GM19043 (cell line): ENCODE measurements around the gene PRPH2.
"Not testable (repeated sequence)": the region's sequence is repeated elsewhere in the genome, so short reads cannot be mapped to it uniquely, and the experiment has no call there.

Experiments used
- ATAC-seq: cut with Tn5 transposase; IDR thresholded peaks from one replicate; pipeline ENCODE4 v1.9.1; 2021; ENCODE audit warnings: low read depth; ENCODE audit not compliant: unreplicated experiment

The PRPH2 gene

DNA sequence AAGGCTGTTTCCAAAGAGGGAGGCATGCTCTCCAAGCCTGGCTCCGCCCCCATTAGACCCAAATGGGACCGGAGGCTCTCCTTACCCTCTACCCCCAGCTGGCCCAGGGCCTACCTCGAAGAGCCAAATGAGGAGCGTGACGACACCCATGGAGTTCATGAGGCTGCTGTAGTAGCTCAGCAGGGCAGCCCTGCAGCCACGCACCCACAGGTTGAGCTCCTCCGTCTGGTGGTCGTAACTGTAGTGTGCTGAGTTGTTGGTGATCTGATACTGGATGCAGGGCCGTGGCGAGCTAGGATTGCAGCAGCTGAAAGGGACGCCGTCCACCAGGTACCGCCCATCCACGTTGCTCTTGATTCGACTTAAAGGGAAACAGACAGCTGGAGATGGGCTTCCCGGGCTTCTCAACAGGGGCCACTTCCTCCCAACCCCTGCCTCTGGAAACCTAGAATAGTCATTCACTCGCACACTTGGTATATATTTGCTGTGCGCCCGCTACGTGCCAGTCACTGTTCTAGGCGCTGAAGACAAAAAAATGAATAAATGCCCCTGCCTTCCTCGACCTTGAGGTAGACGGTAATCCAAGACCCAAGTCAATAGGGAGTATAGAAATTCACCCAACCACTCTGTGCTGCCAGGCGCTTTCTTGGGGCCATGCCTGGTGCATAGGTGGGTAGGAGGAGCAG lies 18.0 kb downstream of the PRPH2 start:
- ATAC-seq = no peak

DNA sequence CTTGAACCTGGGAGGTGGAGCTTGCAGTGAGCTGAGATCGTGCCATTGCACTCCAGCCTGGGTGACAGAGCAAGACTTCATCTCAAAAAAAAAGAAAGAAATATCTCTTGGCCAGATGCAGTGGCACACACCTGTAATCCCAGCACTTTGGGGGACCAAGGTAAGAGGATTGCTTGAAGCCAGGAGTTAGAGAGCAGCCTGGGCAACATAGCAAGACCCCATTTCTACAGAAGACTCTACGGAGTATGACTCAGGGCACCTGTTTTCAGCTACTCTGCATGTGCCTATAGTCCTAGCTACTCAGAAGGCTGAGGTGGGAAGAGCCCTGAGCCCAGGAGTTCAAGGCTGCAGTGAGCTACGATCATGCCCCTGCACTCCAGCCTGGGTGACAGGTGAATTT lies 19.6 kb downstream of the PRPH2 start:
- ATAC-seq = not testable (repeated sequence)

GRCh38 chr6:42702200-42702599 lies 20.2 kb downstream of the PRPH2 start:
- ATAC-seq = no peak

DNA sequence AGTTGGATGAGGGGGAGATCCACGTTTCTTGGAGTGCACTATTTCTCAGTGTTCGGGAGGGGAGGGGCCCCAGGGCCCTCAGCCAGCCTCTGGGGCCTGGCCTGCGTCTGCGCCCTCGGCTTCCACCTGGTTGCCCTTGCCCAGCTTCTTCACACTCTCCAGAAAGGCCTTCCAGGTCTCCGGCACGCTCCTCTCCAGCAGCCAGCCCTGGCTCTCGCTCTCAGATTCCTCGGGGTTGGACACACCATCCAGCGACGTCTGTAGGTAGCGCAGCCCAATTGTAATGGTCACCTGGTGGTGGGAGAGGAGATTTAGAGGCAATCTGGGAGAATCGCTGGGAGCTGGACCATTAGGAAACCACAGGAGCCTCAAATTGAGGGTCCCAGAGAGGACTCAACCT lies 24.2 kb downstream of the PRPH2 start:
- ATAC-seq = no peak

- ATAC-seq = no peak
Observed at GRCh38 chr6:42697268-42697655, 25.1 kb downstream of the PRPH2 start.

- no peak for ATAC-seq
Observed at GRCh38 chr6:42696526-42697267, 25.7 kb downstream of the PRPH2 start.

DNA sequence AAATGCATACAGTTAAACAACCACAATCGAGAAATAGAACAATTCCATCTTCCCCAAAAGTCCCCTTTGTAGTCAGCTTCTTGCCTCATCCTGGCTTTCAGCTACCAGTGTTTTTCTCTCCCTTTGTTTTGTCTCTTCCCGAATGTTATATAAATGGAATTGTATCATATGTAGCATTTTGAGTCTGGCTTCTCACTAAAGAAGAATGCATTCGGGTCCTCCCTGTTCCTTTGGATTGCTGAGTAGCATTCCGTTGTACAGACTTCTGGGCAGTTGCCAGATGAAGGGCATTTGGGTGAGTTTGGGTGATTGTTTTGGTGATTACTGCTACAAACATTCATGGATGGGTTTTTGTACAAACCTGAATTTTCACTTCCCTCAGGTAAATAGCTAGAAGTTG lies 27.8 kb downstream of the PRPH2 start:
- ATAC-seq = no peak

GRCh38 chr6:42693725-42694323 lies 28.6 kb downstream of the PRPH2 start:
- ATAC-seq = no peak

DNA sequence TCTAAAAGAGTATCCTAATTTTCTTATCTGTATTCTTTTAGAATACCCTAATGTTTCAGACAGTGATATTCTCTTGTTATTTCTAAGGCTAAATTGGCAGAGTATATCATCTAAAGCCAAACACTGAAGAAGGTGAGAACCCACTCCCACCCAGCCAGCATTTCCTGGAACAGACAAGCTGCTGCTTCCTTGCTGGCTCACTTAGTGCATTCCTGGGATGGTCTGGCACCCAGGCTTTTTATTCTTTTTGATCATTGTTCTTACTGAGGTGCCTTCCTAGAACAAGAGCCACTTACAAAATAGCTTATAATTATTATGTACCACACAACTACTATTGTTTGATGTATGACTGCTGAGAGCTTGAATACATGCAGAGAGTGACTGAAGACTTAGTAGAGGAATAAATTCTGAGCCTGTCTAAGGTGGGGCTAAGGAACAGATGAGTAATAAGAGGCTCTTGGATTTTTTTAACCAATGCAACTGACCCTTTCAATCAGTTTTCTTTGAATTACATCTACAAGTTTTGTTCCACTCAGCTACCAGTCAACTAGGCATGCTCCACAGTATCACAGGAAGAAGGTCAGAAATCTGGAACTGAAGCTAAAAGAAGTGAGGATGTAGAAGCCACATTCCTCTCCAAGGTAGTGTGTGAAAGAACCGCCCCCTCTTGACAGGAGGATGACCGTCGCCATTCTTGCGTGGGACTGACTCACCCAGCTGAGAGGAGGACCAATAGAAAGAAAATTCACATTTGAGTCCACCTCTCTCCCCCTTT lies 30.1 kb downstream of the PRPH2 start:
- ATAC-seq = no peak

GRCh38 chr6:42690872-42691271 lies 31.5 kb downstream of the PRPH2 start:
- ATAC-seq = no peak

DNA sequence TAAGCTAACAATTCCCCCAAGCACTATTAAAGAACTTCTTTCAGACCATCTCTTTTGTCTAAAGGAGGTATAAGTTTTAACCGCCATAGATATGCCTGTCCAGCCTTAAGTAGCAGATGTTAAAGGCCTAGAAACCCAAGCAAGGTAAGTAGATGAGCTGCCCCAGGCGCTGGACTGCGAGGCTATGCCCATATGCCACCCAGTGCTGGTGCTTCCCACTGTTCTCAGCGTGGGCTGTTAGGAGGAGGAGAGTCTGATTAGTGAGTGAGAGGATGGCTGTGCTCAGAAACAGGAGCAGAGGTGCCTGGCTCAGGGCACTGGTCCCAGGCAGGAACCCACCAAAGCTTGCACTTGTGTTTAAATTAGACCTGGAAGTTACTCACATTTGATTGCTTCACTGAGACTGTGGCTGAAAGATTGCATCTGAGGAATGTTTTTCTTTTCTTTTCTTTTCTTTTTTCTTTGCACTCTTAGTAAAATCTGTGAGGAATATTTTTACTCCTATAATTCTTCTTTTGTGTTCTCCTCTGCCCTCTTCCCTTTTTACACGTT lies 32.2 kb downstream of the PRPH2 start:
- no peak for ATAC-seq

DNA sequence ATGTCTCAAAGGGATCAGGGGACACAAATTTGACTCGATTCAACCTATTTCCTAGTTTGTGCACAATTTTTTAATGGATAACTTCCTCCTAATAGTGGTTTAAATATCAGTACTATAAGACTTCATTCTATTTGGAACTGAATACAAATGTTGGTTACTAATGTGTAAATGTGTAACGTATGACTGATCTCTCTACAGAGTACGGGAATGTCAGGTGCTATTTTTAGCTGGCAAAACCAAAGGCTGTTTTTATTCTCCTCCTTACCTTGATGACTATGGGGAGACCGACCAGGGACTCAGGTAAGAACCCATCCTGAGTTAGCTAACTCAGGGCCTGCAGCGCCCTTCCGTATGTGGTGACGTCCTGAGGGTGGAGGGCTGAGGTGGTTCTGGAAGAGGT lies 33.0 kb downstream of the PRPH2 start:
- ATAC-seq = no peak

DNA sequence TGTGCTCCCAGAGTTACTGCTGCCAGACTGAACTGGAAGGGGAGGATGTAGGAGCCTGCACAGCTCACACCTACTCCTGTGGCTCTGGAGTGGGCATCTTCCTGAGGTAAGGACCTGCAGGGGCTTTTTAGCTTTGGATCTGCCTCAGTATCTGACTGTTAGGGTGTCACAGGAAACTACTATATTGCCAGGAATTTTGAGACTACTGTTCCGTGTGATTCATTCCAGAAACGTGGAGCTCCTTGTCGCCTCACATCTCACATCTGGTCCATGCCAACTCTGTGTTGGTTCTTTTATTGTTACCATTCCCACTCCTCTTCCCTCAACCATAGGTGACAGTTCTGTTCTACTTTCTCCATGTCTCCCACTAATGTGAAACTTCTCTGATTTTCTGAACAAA lies 34.1 kb downstream of the PRPH2 start:
- ATAC-seq = no peak

DNA sequence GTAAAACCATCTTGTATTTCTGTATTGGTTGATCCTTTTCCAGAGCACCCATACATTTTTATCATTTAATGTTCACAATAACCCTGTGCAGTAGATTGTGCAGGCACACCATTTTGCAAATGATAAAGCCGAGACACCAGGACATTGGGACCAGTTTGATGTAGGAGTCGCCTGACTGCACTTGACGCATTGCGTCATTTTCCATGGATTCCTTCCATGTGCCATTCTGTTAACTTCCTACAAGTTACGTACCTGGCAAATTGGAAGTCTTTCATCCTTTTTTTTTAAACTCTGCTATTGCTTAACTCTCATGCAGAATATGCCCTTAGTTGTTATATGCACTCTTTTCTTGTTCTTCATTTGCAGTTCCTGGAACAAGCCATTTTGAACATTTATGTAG lies 43.0 kb downstream of the PRPH2 start:
- no peak for ATAC-seq

GRCh38 chr6:42674780-42675179 lies 47.6 kb downstream of the PRPH2 start:
- ATAC-seq = no peak

GRCh38 chr6:42674368-42674767 lies 48.0 kb downstream of the PRPH2 start:
- not testable (repeated sequence) for ATAC-seq

- ATAC-seq = no peak
Observed at GRCh38 chr6:42664718-42665117, 57.7 kb downstream of the PRPH2 start.

- no peak for ATAC-seq
Observed at GRCh38 chr6:42661540-42662153, 60.8 kb downstream of the PRPH2 start.

DNA sequence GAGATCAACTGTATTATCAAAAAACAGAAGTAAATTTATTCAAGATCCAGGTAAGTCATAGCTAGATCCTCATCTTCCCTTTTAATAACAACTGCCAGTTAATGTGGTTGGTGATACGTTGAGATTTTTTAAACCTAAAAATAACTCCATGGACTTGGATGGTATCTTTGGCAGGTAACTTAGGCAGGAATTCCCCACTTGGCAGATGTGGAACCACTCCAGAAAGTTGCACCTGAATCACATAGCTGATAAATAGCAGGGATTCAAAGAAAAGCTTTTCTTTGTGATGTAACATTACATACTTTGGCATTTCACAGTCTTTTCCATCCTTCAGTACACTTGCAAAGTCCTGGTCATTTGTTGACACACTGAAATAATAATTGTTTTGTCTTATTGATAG lies 62.6 kb downstream of the PRPH2 start:
- no peak for ATAC-seq

DNA sequence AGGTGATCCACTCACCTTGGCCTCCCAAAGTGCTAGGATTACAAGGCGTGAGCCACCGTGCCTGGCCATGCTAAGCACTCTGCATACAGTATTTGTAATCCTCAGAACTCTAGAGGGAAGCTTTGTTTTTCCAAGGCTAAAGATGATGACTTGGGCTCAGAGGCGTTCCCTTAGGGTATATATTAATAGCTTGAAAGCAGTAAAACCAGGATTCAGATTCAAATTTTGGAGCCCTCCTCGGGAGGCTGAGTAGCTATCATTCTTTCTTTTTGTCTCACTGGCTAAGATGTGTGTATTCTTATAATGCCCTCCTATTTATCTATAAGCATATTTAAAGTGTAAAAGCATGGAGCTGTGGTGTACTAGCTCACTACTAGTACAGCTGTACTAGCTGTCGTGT lies 68.5 kb downstream of the PRPH2 start:
- no peak for ATAC-seq
